Osteocyte (in vitro differentiated cells): ENCODE data around the gene THBS4. TPM values are rescaled to one million over a fixed set of nuclear protein-coding genes. Genes with fewer than 3 reads are reported as not detected.

Experiments
- DNase-seq: peaks from one replicate; pipeline ENCODE4 v3.0.0; 2021; ENCODE audit warnings: mixed read lengths; ENCODE audit not compliant: unreplicated experiment; ENCODE audit errors: extremely low spot score
- H3K27ac Mint-ChIP-seq: one replicate; pipeline ENCODE4 v1.8.0; 2021; ENCODE audit warnings: mild to moderate bottlenecking, mixed read lengths; ENCODE audit not compliant: unreplicated experiment
- H3K27me3 Mint-ChIP-seq: one replicate; pipeline ENCODE4 v1.8.0; 2021; ENCODE audit warnings: mixed read lengths; ENCODE audit not compliant: unreplicated experiment
- H3K36me3 Mint-ChIP-seq: one replicate; pipeline ENCODE4 v1.8.0; 2021; ENCODE audit warnings: mixed read lengths; ENCODE audit not compliant: unreplicated experiment
- H3K4me1 Mint-ChIP-seq: one replicate; pipeline ENCODE4 v1.8.0; 2021; ENCODE audit warnings: mixed read lengths; ENCODE audit not compliant: unreplicated experiment
- H3K4me3 Mint-ChIP-seq: one replicate; pipeline ENCODE4 v1.8.0; 2021; ENCODE audit warnings: mild to moderate bottlenecking, moderate library complexity, mixed read lengths; ENCODE audit not compliant: unreplicated experiment
- H3K9me3 Mint-ChIP-seq: one replicate; pipeline ENCODE4 v1.8.0; 2021; ENCODE audit warnings: mixed read lengths; ENCODE audit not compliant: unreplicated experiment
- total RNA-seq: library from RNA; stranded (reverse); gene quantifications from 2 replicates; pipeline ENCODE4 v1.2.1, GENCODE V29; 2021
- TF ChIP-seq, protein P1 (sequence below): fragments of 200-600 bp; sonication (generic); IDR thresholded peaks from 2 replicates; pipeline ENCODE4 v1.5.0; 2021; ENCODE audit warnings: antibody characterized with exemption, mild to moderate bottlenecking, moderate library complexity

The THBS4 gene
- total RNA-seq, 1 donor from 2014 or later = 1.4 TPM

GRCh38 chr5:79992891-79993657 is 42.1 kb upstream of the THBS4 start:
- peaks cover 20% of the 10 kb centered on the region for H3K4me1 Mint-ChIP-seq
- no peak overlapping the region for H3K27ac Mint-ChIP-seq
- peaks cover 11% of the 10 kb centered on the region for H3K36me3 Mint-ChIP-seq
- no peak for DNase-seq
- no peaks in the 10 kb centered on the region for H3K27me3 Mint-ChIP-seq
- no peak overlapping the region for H3K4me3 Mint-ChIP-seq
- TF ChIP-seq, protein P1, sequence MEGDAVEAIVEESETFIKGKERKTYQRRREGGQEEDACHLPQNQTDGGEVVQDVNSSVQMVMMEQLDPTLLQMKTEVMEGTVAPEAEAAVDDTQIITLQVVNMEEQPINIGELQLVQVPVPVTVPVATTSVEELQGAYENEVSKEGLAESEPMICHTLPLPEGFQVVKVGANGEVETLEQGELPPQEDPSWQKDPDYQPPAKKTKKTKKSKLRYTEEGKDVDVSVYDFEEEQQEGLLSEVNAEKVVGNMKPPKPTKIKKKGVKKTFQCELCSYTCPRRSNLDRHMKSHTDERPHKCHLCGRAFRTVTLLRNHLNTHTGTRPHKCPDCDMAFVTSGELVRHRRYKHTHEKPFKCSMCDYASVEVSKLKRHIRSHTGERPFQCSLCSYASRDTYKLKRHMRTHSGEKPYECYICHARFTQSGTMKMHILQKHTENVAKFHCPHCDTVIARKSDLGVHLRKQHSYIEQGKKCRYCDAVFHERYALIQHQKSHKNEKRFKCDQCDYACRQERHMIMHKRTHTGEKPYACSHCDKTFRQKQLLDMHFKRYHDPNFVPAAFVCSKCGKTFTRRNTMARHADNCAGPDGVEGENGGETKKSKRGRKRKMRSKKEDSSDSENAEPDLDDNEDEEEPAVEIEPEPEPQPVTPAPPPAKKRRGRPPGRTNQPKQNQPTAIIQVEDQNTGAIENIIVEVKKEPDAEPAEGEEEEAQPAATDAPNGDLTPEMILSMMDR = no peak
- no peaks in the 10 kb centered on the region for H3K9me3 Mint-ChIP-seq

DNA sequence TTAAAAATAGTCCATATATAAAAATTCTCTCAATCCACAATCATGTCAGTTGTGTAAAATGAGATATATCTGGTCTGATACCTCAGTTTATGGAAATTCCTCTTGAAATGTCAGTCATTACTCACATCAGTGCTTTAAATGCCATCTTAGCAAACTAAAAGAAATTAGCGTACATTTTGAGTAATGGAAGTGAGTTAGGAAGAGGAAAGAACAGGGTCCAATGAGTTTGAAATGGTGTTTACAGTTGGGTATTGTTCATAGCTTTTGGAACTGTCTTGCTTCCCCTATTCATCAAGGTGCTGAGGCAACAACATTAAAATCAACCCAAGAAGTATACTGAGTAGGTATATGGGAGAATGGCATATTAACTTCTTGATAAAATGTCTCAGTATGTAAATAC is 35.4 kb upstream of the THBS4 start:
- Mint-ChIP-seq H3K9me3 (no peaks in the 10 kb centered on the region), H3K36me3 (no peaks in the 10 kb centered on the region), H3K27ac (no peak overlapping the region), H3K4me1 (no peaks in the 10 kb centered on the region), H3K4me3 (no peak overlapping the region), H3K27me3 (no peaks in the 10 kb centered on the region)
- TF ChIP-seq, protein P1 = no peak
- no peak for DNase-seq

DNA sequence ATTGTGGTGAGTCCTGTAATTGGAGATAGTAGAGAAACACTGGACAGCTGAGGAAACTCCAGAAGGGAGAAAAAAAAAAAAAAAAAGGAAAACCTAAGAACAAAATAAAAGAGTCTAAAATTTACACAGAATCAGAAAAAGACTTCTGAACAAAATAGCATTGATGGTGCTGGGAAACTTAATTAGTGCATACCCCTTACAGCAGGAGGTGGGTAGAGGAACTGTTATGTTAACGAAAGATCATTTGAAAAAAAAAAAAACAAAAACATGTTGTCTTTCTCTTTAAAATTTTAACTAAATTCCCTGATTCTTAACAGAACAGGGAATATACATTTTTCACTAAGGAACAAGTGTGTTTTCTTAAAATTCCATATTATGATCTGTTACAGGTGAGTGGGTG is 32.5 kb upstream of the THBS4 start:
- DNase-seq = no peak
- Mint-ChIP-seq H3K9me3 (no peaks in the 10 kb centered on the region), H3K27ac (no peak overlapping the region), H3K27me3 (no peaks in the 10 kb centered on the region), H3K36me3 (no peaks in the 10 kb centered on the region), H3K4me1 (no peaks in the 10 kb centered on the region), H3K4me3 (no peak overlapping the region)
- TF ChIP-seq, protein P1 = no peak

- DNase-seq = no peak
- Mint-ChIP-seq H3K27me3 (no peaks in the 10 kb centered on the region), H3K4me3 (no peak overlapping the region), H3K27ac (no peak overlapping the region), H3K4me1 (no peaks in the 10 kb centered on the region), H3K36me3 (no peaks in the 10 kb centered on the region), H3K9me3 (no peaks in the 10 kb centered on the region)
- TF ChIP-seq, protein P1 = no peak
Observed at GRCh38 chr5:80008995-80009765, 26.0 kb upstream of the THBS4 start.

- Mint-ChIP-seq H3K9me3 (no peaks in the 10 kb centered on the region), H3K27me3 (no peaks in the 10 kb centered on the region), H3K4me1 (no peaks in the 10 kb centered on the region), H3K27ac (no peak overlapping the region), H3K36me3 (no peaks in the 10 kb centered on the region), H3K4me3 (no peak overlapping the region)
- TF ChIP-seq, protein P1 = no peak
- DNase-seq = no peak
Observed at GRCh38 chr5:80010754-80011392, 24.3 kb upstream of the THBS4 start.
